Activated CD4-positive, alpha-beta T cell treated with anti-CD3 and anti-CD28 coated beads for 36 hours (primary cell): ENCODE measurements around the gene ANOS1. TPM values are rescaled to one million over a fixed set of nuclear protein-coding genes. Genes with fewer than 3 reads are reported as not detected.

Experiments
- ATAC-seq: fragments of 200-7000 bp; cut with Tn5 transposase; one replicate; pipeline ENCODE4 v1.10.0; 2021; ENCODE audit warnings: mild to moderate bottlenecking, moderate library complexity
- CTCF ChIA-PET: fragments of 350-600 bp; sonication (Branson Sonifier 250); formaldehyde crosslinking; loops from one replicate; lab custom pipeline; 2021; ENCODE audit warnings: antibody characterized with exemption; lab: Charles Lee
- POLR2A ChIA-PET: fragments of 350-600 bp; sonication (Branson Sonifier 250); formaldehyde crosslinking; loops from one replicate; lab custom pipeline; 2021; ENCODE audit warnings: antibody characterized with exemption, inconsistent platforms; lab: Charles Lee
- DNase-seq: peaks from one replicate; pipeline ENCODE4 v3.0.0-alpha.2; 2020
- H3K27ac Mint-ChIP-seq: one replicate; pipeline ENCODE4 v1.8.0; 2021; ENCODE audit warnings: mixed read lengths
- H3K27me3 Mint-ChIP-seq: one replicate; pipeline ENCODE4 v1.8.0; 2021; ENCODE audit warnings: mixed read lengths
- H3K36me3 Mint-ChIP-seq: one replicate; pipeline ENCODE4 v1.8.0; 2021; ENCODE audit warnings: low read depth, mixed read lengths
- H3K4me1 Mint-ChIP-seq: one replicate; pipeline ENCODE4 v1.8.0; 2021; ENCODE audit warnings: mixed read lengths
- H3K4me3 Mint-ChIP-seq: one replicate; pipeline ENCODE4 v1.8.0; 2021; ENCODE audit warnings: mild to moderate bottlenecking, moderate library complexity, mixed read lengths
- H3K9me3 Mint-ChIP-seq: one replicate; pipeline ENCODE4 v1.8.0; 2021; ENCODE audit warnings: low read depth, mixed read lengths
- intact Hi-C, 2 experiments: fragments of 100-400 bp; cut with DNase I in 1 of 2; cut with micrococcal nuclease in 1 of 2; formaldehyde crosslinking; loops; one replicate each; pipeline versions ENCODE4 v1.14.2 to v1.15.1; 2022 to 2024; cut with DNase I, micrococcal nuclease
- total RNA-seq, 2 experiments: library from RNA; stranded (reverse); gene quantifications; one replicate each; pipeline ENCODE4 v1.2.3, GENCODE V29; 2021

The ANOS1 gene
- total RNA-seq, 2 experiments from 2014 or later: not detected

DNA sequence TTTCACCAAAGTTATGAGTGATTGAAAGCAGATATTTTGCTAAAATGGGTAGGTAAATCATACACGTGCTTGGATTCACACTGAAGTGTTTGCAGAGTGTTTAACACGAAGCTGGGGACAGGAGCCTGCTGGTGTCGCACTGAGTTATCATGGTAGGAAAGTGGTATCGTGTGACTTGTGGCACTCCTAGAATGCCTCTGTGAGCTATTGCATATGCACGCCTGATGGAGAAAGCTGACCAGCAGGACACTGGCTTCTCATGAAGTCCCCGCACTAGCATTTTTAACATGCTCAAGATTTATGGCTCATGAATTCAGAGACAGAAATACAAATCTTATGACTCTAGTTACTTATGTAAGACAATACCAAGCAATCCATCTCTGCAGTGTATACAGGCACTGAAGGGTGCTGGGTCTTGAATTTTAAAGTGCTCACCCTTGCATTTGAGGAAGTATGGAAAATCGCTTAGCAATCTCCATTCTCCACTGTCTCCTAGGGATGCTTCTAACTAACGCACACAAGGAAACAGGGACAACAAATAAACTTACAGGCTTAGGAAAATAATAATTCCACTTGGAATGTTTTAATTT, 247.5 kb downstream of the ANOS1 start:
- no peak for ATAC-seq
- Mint-ChIP-seq H3K27ac (no peak overlapping the region), H3K27me3 (no peaks in the 10 kb centered on the region), H3K4me1 (no peaks in the 10 kb centered on the region), H3K4me3 (no peak overlapping the region), H3K9me3 (no peaks in the 10 kb centered on the region), H3K36me3 (no peaks in the 10 kb centered on the region)
- CTCF ChIA-PET: no interaction called here
- POLR2A ChIA-PET: no interaction called here
- no peak for DNase-seq
- intact Hi-C loops: no loop called here

Other genes starting within 250 kb of the ANOS1 start
- gene FAM9A, start 69.2 kb upstream of the ANOS1 start, total RNA-seq: not detected